K562 (cell line): ENCODE data around the gene NDUFA5. TPM values are rescaled to one million over a fixed set of nuclear protein-coding genes. Genes with fewer than 3 reads are reported as not detected.

Source experiments
- DDX20 ChIP-seq: fragments of 450-650 bp; IDR thresholded peaks from 2 replicates; pipeline ENCODE4 v1.6.1; 2016; ENCODE audit warnings: missing genetic modification characterization, low read depth, mild to moderate bottlenecking, missing compliant biosample characterization, moderate library complexity
- HEY1 ChIP-seq: fragments of 250-450 bp; sonication (Bioruptor Pico); IDR thresholded peaks from 2 replicates; pipeline ENCODE4 v1.5.0; 2020; ENCODE audit warnings: mild to moderate bottlenecking, moderate library complexity, borderline replicate concordance
- KAT2B ChIP-seq: IDR thresholded peaks from one replicate; pipeline ENCODE4 v1.6.1; 2012; ENCODE audit warnings: low read depth, mild to moderate bottlenecking, control low read depth, inconsistent platforms, low read length, moderate library complexity
- MCM3 ChIP-seq: fragments of 450-650 bp; IDR thresholded peaks from 2 replicates; pipeline ENCODE4 v1.6.1; 2016
- PRMT5 ChIP-seq: sonication (generic); formaldehyde crosslinking; IDR thresholded peaks from 2 replicates; pipeline ENCODE4 v1.5.0; 2020; ENCODE audit warnings: missing genetic modification reagents
- TCF3 ChIP-seq: sonication (generic); formaldehyde crosslinking; IDR thresholded peaks from 2 replicates; pipeline ENCODE4 v1.4.0; 2020; ENCODE audit warnings: mild to moderate bottlenecking, missing genetic modification reagents
- TCF7L2 ChIP-seq: fragments of 150-350 bp; IDR thresholded peaks from 2 replicates; pipeline ENCODE4 v1.6.1; 2016; ENCODE audit warnings: low read depth, mild to moderate bottlenecking, low read length, moderate library complexity
- THRAP3 ChIP-seq: fragments of 450-650 bp; IDR thresholded peaks from 2 replicates; pipeline ENCODE4 v1.6.1; 2016; ENCODE audit warnings: mild to moderate bottlenecking, inconsistent platforms, borderline replicate concordance
- TSC22D4 ChIP-seq: fragments of 450-650 bp; IDR thresholded peaks from 2 replicates; pipeline ENCODE4 v1.6.1; 2016; ENCODE audit warnings: missing genetic modification characterization, missing biosample characterization, control low read depth
- U2AF1 ChIP-seq: fragments of 200-400 bp; formaldehyde crosslinking; optimal IDR thresholded peaks from 2 replicates; pipeline ENCODE3; 2017; ENCODE audit warnings: mild to moderate bottlenecking, low read depth, low read length, moderate library complexity
- XRCC5 ChIP-seq: fragments of 200-400 bp; formaldehyde crosslinking; IDR thresholded peaks from 2 replicates; pipeline ENCODE4 v1.6.1; 2017; ENCODE audit warnings: low read depth, mild to moderate bottlenecking, low read length
- ZC3H4 ChIP-seq: sonication (generic); formaldehyde crosslinking; IDR thresholded peaks from 2 replicates; pipeline ENCODE4 v1.9.0; 2021; ENCODE audit warnings: missing genetic modification reagents, borderline replicate concordance
- ZNF232 ChIP-seq: sonication (generic); formaldehyde crosslinking; IDR thresholded peaks from 2 replicates; pipeline ENCODE4 v1.8.0; 2022; ENCODE audit warnings: mild to moderate bottlenecking, missing genetic modification reagents
- ZNF507 ChIP-seq: conservative IDR thresholded peaks from 2 replicates; pipeline ENCODE4 v1.6.1; 2017; ENCODE audit warnings: missing genetic modification characterization, missing compliant biosample characterization
- ZNF644 ChIP-seq: fragments of 200-800 bp; sonication (Bioruptor generic); IDR thresholded peaks from 2 replicates; pipeline ENCODE4 v1.6.1; 2016; ENCODE audit warnings: low read depth, missing genetic modification characterization, missing compliant biosample characterization
- polyA plus RNA-seq, 8 experiments: library from polyadenylated mRNA; depleted of rRNA in 4 of 8; stranded (reverse) in 5 of 8; unstranded in 3 of 8; fragments of >200 nt; fragmentation: Nextera tagmentation in 2 of 8; fragmentation: Illumina TruSeq in 1 of 8; extraction: Ambion mirVana in 2 of 8; extraction: Trizol in 1 of 8; gene quantifications; 2 replicates each; pipeline versions ENCODE4 v1.2.1 to v1.2.3, GENCODE V29; 2011 to 2014; ENCODE audit warnings: inconsistent platforms in 1 of 8, missing spikeins in 1 of 8
- total RNA-seq, 7 experiments: library from RNA; depleted of rRNA in 6 of 7; stranded (reverse); fragments of >200 nt in 6 of 7; fragmentation: Illumina TruSeq in 2 of 7; extraction: Trizol in 2 of 7; gene quantifications; 2 replicates each; pipeline versions ENCODE4 v1.2.1 to v1.2.3, GENCODE V29; 2011 to 2021; ENCODE audit warnings: low replicate concordance in 1 of 7
- TF ChIP-seq, protein P1 (sequence below), 2 experiments: fragments of 150-350 bp in 1 of 2; IDR thresholded peaks; 2 replicates each; pipeline ENCODE4 v1.6.1; 2012 to 2016; ENCODE audit warnings: low read depth in 2 of 2, low read length in 2 of 2, mild to moderate bottlenecking in 1 of 2, moderate library complexity in 1 of 2
- TF ChIP-seq, protein P2 (sequence below), 2 experiments: fragments of 450-650 bp in 1 of 2; sonication (generic) in 1 of 2; formaldehyde crosslinking in 1 of 2; IDR thresholded peaks in 1 of 2; conservative IDR thresholded peaks in 1 of 2; 2 replicates each; pipeline versions ENCODE4 v1.6.1 to v1.8.1; 2016 to 2023; ENCODE audit warnings: mild to moderate bottlenecking in 2 of 2, moderate library complexity in 2 of 2, inconsistent platforms in 1 of 2, missing genetic modification reagents in 1 of 2
- TF ChIP-seq, protein P3 (sequence below): fragments of 200-800 bp; sonication (Bioruptor generic); IDR thresholded peaks from 2 replicates; pipeline ENCODE4 v1.6.1; 2016; ENCODE audit warnings: missing genetic modification characterization, missing compliant biosample characterization

Gene NDUFA5
- total and polyA plus RNA-seq, 9 of the 15 experiments (the other 6 are each of a cell fraction or from before 2014, with no cell fraction given) = 155 to 677 (median 269) TPM

DNA sequence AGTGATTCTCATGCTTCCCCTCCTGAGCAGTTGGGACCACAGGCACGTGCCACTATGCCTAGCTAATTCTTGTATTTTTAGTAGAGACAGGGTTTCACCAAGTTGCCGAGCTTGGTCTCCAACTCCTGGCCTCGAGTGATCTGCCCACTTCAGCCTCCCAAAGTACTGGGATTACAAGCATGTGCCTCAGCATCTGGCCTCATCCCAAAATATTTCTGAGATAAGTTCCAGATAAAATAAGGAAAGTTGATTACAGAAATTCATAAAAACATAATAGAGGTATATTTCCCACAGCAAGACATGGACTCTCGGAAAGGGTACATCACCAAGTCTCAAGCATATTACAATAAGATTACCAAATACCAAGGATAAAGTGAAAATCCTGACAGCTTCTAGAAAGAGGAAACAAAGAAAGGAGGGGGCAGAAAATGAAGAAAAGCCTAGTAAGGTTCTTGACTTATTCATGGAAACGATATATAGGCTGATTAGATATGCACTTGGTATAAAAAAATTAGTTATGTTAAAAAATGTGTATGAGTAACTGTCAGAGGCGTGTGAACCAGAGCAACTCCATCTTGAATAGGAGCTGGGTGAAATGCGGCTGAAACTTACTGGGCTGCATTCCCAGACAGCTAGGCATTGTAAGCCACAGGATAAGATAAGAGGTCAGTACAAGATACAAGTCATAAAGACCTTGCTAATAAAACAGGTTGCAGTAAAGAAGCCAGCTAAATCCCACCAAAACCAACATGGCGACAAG is 58.2 kb downstream of the NDUFA5 start (continued):
- TF ChIP-seq, protein P1, sequence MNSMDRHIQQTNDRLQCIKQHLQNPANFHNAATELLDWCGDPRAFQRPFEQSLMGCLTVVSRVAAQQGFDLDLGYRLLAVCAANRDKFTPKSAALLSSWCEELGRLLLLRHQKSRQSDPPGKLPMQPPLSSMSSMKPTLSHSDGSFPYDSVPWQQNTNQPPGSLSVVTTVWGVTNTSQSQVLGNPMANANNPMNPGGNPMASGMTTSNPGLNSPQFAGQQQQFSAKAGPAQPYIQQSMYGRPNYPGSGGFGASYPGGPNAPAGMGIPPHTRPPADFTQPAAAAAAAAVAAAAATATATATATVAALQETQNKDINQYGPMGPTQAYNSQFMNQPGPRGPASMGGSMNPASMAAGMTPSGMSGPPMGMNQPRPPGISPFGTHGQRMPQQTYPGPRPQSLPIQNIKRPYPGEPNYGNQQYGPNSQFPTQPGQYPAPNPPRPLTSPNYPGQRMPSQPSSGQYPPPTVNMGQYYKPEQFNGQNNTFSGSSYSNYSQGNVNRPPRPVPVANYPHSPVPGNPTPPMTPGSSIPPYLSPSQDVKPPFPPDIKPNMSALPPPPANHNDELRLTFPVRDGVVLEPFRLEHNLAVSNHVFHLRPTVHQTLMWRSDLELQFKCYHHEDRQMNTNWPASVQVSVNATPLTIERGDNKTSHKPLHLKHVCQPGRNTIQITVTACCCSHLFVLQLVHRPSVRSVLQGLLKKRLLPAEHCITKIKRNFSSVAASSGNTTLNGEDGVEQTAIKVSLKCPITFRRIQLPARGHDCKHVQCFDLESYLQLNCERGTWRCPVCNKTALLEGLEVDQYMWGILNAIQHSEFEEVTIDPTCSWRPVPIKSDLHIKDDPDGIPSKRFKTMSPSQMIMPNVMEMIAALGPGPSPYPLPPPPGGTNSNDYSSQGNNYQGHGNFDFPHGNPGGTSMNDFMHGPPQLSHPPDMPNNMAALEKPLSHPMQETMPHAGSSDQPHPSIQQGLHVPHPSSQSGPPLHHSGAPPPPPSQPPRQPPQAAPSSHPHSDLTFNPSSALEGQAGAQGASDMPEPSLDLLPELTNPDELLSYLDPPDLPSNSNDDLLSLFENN (IDR thresholded peaks at IDR 0.05; ENCODE audit: low read depth in 2 of 2, low read length in 2 of 2) = no peak
- TF ChIP-seq ZNF507 (tag) (no peak), THRAP3 (no peak), ZC3H4 (CRISPR knock-in tag) (no peak), HEY1 (peak; percentile 92; the same call in 1 of the 2 replicates), KAT2B (no peak), TCF3 (no peak), ZNF644 (tag) (peak; percentile 97), MCM3 (no peak), PRMT5 (CRISPR knock-in tag) (no peak), TCF7L2 (no peak), U2AF1 (no peak), ZNF232 (CRISPR knock-in tag) (no peak), DDX20 (tag) (peak; percentile 97), XRCC5 (no peak), TSC22D4 (no peak)
- TF ChIP-seq, protein P2, sequence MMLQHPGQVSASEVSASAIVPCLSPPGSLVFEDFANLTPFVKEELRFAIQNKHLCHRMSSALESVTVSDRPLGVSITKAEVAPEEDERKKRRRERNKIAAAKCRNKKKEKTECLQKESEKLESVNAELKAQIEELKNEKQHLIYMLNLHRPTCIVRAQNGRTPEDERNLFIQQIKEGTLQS (IDR thresholded peaks at IDR 0.05) = no peak
- TF ChIP-seq, protein P2 (CRISPR knock-in tag; conservative IDR thresholded peaks at IDR 0.05) = no peak
- TF ChIP-seq, protein P3, sequence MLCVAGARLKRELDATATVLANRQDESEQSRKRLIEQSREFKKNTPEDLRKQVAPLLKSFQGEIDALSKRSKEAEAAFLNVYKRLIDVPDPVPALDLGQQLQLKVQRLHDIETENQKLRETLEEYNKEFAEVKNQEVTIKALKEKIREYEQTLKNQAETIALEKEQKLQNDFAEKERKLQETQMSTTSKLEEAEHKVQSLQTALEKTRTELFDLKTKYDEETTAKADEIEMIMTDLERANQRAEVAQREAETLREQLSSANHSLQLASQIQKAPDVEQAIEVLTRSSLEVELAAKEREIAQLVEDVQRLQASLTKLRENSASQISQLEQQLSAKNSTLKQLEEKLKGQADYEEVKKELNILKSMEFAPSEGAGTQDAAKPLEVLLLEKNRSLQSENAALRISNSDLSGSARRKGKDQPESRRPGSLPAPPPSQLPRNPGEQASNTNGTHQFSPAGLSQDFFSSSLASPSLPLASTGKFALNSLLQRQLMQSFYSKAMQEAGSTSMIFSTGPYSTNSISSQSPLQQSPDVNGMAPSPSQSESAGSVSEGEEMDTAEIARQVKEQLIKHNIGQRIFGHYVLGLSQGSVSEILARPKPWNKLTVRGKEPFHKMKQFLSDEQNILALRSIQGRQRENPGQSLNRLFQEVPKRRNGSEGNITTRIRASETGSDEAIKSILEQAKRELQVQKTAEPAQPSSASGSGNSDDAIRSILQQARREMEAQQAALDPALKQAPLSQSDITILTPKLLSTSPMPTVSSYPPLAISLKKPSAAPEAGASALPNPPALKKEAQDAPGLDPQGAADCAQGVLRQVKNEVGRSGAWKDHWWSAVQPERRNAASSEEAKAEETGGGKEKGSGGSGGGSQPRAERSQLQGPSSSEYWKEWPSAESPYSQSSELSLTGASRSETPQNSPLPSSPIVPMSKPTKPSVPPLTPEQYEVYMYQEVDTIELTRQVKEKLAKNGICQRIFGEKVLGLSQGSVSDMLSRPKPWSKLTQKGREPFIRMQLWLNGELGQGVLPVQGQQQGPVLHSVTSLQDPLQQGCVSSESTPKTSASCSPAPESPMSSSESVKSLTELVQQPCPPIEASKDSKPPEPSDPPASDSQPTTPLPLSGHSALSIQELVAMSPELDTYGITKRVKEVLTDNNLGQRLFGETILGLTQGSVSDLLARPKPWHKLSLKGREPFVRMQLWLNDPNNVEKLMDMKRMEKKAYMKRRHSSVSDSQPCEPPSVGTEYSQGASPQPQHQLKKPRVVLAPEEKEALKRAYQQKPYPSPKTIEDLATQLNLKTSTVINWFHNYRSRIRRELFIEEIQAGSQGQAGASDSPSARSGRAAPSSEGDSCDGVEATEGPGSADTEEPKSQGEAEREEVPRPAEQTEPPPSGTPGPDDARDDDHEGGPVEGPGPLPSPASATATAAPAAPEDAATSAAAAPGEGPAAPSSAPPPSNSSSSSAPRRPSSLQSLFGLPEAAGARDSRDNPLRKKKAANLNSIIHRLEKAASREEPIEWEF (CRISPR knock-in tag) = peak; percentile 91
